DND-41 (cell line): ENCODE measurements around the gene SMG6.

Source experiments
- CTCF ChIP-seq: IDR thresholded peaks from 2 replicates; pipeline ENCODE4 v1.5.1; 2012; ENCODE audit warnings: borderline replicate concordance, low read length, moderate library complexity, mild to moderate bottlenecking; ENCODE audit not compliant: poor library complexity, severe bottlenecking; ENCODE audit errors: extremely low read depth
- EZH2 ChIP-seq: IDR thresholded peaks from 3 replicates; pipeline ENCODE4 v1.6.1; 2012; ENCODE audit warnings: borderline replicate concordance, low read depth, mild to moderate bottlenecking, moderate library complexity, low read length, inconsistent platforms; ENCODE audit not compliant: severe bottlenecking

GRCh38 chr17:2095536-2095910 lies 208.1 kb downstream of the SMG6 start:
- TF ChIP-seq EZH2, result no peak
- no peak for TF ChIP-seq CTCF
